ENCODE data around the gene RNF168. TPM values are rescaled to one million over a fixed set of nuclear protein-coding genes. Genes with fewer than 3 reads are reported as not detected.
A peak's percentile ranks its signal among the peaks of the same experiment; 100 is the strongest.
"Not testable (repeated sequence)": the region's sequence is repeated elsewhere in the genome, so short reads cannot be mapped to it uniquely, and the experiment has no call there.

The RNF168 gene
- polyA plus RNA-seq, 3 donors = 14.9 to 18.0 (median 16.4) TPM

- DNase-seq = no peak
Measured at GRCh38 chr3:196518966-196519717, 15.6 kb upstream of the RNF168 start.

- DNase-seq = no peak
Measured at GRCh38 chr3:196517919-196518318, 14.4 kb upstream of the RNF168 start.

- DNase-seq = no peak
Measured at GRCh38 chr3:196517162-196517800, 13.7 kb upstream of the RNF168 start.

- no peak for DNase-seq
Measured at GRCh38 chr3:196514913-196515621, 11.5 kb upstream of the RNF168 start, which contains the start of gene SMCO1. Gene SMCO1 (minus strand): TSS chr3:196515346. CDS start chr3:196515209, 137 bp downstream.

GRCh38 chr3:196514350-196514716 lies 10.8 kb upstream of the RNF168 start:
- no peak for DNase-seq

- DNase-seq = no peak
Measured at GRCh38 chr3:196513697-196514349, 10.3 kb upstream of the RNF168 start.

- not testable (repeated sequence) for DNase-seq
Measured at GRCh38 chr3:196511646-196512425, 8.3 kb upstream of the RNF168 start.

GRCh38 chr3:196511108-196511507 lies 7.5 kb upstream of the RNF168 start:
- not testable (repeated sequence) for DNase-seq

GRCh38 chr3:196506687-196507086 lies 3.1 kb upstream of the RNF168 start:
- DNase-seq = no peak

- no peak for DNase-seq
Measured at GRCh38 chr3:196504556-196504955, 988 bp upstream of the RNF168 start.

- DNase-seq = not testable (repeated sequence)
Measured at GRCh38 chr3:196504077-196504398, 470 bp upstream of the RNF168 start.

- DNase-seq = peak; percentile 33
Measured at GRCh38 chr3:196502775-196503195, 783 bp downstream of the RNF168 start.

- no peak for DNase-seq
Measured at GRCh38 chr3:196501316-196502044, 2.1 kb downstream of the RNF168 start.

GRCh38 chr3:196499807-196500524 lies 3.6 kb downstream of the RNF168 start:
- no peak for DNase-seq

- no peak for DNase-seq
Measured at GRCh38 chr3:196499061-196499460, 4.5 kb downstream of the RNF168 start.

- DNase-seq = no peak
Measured at GRCh38 chr3:196498297-196498696, 5.3 kb downstream of the RNF168 start.

- no peak for DNase-seq
Measured at GRCh38 chr3:196496183-196496582, 7.4 kb downstream of the RNF168 start.

- DNase-seq = no peak
Measured at GRCh38 chr3:196493292-196493691, 10.3 kb downstream of the RNF168 start.

GRCh38 chr3:196492080-196492479 lies 11.5 kb downstream of the RNF168 start:
- no peak for DNase-seq

GRCh38 chr3:196489747-196490146 lies 13.8 kb downstream of the RNF168 start:
- DNase-seq = no peak

Measured in renal pelvis (tissue), 4 donors.